HG03108 (cell line): ENCODE results near the gene GMEB2.
"Not testable (repeated sequence)": the region's sequence is repeated elsewhere in the genome, so short reads cannot be mapped to it uniquely, and the experiment has no call there.

ENCODE experiments used
- ATAC-seq: cut with Tn5 transposase; IDR thresholded peaks from one replicate; pipeline ENCODE4 v1.9.1; 2021; ENCODE audit warnings: moderate library complexity; ENCODE audit not compliant: unreplicated experiment

Gene GMEB2

DNA sequence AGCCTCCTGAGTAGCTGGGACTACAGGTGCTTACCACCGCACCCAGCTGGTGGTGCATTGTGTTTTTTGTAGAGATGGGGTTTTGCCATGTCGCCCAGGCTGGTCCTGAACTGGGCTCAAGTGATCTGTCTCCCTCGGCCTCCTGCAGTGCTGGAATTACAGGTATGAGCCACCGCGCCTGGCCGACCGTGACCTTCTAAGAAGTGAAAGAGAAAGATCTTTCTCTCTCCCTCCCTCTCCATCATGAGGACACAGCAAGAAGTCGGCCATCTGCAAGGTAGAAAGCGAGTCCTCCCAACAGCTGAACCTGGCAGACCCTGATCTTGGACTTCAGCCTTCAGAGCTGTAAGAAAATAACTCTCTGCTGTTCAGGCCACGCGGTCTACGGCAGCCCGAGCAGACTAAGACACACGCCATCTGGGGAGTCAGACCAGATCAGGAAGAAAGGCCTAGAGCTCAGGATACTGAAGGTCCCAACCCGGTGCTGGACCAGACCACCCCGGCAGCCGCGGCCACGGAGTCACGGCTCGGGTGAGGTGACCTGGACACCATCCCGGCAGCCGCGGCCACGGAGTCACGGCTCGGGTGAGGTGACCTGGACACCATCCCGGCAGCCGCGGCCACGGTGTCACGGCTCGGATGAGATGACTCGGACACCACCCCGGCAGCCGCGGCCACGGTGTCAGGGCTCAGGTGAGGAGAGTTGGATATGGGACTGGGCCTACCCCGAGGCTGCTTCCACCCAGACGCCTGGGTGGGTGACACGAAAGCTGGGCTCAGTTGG is 9.6 kb downstream of the GMEB2 start:
- ATAC-seq = no peak

DNA sequence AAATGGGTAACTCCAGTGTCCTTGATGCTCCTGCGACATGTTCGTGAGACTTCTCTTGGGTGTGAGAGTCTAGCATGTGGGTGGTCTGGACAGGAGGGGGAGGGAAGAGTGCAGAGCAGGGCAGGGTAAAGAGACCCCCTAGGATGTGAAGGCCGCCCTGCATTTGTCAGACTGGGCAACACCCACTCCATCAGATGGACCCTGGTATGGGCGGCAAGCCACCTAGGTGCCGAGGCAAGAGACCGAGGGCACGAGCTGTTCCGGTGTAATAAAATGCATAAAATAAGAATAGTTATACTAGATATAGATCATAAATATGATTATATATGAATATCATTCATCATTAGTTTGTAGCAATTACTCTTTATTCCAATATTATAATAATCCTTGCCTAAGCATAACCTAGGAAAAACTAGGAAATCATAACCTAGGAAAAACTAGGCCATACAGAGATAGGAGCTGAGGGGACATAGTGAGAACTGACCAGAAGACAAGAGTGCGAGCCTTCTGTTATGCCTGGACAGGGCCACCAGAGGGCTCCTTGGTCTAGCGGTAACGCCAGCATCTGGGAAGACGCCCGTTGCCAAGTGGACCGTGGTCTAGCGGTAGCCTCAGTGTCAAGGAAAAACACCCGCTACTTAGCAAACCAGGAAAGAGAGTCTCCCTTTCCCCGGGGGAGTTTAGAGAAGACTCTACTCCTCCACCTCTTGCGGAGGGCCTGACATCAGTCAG is 12.9 kb downstream of the GMEB2 start:
- not testable (repeated sequence) for ATAC-seq

DNA sequence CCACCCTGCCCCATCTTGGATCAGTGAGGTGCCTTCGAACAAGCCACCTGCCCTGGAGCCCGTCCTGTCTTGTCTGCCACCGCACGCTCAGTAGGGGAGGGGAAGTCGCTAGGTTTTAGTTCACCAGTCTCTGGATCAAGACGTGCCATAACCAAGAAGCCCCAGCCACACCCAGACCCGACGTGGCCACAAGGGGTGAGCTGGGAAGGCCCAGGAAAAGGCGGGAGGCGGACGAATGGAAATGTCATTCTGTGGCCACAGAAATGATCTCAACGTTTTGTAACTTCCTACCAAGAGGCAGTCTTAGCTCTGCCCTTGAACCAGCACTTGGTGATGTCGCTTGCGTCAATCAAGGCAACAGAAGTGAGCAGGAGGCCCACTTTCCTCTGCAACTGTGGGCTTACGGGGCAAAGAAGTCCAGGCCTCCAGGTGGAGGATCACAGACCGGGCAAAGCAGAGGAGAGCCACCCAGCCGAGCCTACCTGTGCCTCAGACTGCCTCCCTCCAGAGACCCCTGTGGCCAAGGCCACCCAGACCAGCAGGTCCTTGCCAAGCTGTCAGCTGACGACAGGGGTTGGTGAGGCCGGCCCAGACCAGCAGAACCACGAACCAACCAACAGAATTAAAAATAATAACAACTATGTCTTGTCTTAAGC is 14.5 kb downstream of the GMEB2 start:
- ATAC-seq = no peak

DNA sequence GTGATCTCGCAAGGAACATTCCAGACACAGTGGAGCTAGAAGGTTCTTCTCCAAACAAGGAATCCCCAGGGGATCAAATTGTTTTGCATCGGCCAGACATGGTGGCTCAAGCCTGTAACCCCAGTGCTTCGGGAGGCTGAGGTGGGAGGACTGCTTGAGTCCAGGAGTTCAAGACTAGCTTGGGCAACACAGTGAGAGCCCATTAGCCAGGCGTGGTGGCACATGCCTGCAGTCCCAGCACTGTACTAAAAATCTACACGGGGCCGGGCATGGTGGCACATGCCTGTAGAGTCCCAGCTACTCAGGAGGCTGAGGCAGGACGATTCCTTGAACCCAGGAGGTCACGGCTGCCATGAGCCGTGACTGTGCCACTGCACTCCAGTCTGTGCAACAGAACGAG is 15.3 kb downstream of the GMEB2 start:
- no peak for ATAC-seq

DNA sequence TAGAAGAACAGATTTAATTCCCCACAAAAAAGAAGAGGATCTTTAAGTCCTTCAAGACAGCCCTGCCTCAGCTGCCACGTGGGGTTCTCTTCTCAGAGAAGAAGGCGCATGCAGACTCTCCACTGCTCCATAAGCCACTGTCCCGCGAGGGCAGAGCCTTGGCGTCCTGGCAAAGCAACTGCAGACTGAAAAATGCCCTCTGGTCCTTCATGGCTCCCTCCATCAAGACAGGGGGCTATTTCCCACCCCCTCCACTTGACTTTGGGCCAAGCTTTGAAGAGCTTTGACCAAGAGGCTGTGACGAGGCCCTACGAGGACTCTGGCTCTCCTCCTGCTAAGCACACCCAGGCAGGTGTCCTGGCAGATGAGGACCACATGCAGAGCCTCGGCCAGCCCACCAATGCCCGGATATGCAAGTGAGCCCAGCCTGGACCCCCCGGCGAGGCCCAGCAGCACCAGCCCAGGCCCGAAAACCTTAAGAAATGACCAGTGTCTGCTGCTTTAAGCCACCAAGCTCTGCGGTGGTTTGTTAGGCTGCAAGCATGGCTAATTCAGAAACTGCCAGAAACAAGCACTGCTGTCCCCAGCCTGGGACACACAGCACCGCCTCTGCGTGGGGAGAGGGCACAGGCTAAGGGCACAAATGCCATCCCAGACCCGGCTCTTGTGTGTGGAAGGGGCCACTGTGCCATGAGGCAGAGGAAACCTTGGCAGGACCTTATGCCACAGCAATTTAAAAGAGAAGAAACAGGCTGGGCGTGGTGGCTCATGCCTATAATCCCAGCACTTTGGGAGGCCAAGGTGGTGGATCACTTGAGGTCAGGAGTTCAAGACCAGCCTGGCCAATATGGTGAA is 16.1 kb downstream of the GMEB2 start:
- no peak for ATAC-seq

DNA sequence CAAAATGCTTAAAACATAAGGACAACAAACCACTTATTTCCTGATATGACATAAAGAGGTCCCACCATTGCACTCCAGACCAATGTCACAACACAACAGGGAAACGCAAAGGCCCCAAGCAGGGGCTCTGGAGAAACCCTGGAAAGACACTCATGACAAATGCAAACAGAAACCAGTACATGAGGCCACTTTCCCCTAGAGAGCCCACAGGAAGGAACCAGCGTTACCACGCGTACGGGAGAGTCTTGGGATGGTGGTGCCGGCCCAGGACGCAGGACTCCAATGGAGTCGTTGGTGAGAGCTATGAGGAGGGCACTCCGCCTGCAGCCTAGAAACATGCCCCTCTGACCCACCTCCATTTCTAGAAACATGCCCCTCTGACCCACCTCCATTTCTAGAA is 20.2 kb downstream of the GMEB2 start:
- no peak for ATAC-seq

DNA sequence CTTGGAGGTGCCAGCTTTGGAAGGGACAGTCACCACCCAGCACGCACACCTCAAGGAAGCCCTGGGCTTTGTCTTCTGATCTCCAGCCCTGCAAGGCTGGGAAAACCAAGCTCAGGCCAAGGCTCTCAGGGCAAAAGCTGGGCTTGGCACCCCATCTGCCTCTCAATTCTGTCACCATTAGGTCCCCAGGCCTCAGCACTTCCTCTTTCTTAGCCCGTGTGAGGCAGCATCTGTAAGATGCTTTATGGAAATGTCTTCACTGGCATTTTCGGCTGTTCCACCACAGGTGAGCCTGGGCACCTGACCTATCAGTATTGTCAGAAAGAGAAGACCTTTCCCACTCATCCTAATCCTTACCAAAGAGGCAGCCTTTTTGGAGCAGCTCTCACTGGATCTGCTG is 24.6 kb downstream of the GMEB2 start:
- ATAC-seq = no peak

DNA sequence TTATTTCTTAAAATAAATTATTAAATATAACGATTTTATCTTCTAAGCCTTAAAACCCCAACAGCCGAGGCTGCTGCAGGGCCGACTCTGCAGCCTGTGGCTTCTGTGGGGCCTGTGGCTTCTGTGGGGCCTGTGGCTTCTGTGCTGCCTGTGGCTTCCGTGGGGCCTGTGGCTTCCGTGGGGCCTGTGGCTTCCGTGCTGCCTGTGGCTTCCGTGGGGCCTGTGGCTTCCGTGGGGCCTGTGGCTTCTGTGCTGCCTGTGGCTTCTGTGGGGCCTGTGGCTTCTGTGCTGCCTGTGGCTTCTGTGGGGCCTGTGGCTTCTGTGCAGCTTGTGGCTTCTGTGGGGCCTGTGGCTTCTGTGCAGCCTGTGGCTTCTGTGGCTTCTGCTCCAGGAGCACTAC is 25.2 kb downstream of the GMEB2 start:
- not testable (repeated sequence) for ATAC-seq

DNA sequence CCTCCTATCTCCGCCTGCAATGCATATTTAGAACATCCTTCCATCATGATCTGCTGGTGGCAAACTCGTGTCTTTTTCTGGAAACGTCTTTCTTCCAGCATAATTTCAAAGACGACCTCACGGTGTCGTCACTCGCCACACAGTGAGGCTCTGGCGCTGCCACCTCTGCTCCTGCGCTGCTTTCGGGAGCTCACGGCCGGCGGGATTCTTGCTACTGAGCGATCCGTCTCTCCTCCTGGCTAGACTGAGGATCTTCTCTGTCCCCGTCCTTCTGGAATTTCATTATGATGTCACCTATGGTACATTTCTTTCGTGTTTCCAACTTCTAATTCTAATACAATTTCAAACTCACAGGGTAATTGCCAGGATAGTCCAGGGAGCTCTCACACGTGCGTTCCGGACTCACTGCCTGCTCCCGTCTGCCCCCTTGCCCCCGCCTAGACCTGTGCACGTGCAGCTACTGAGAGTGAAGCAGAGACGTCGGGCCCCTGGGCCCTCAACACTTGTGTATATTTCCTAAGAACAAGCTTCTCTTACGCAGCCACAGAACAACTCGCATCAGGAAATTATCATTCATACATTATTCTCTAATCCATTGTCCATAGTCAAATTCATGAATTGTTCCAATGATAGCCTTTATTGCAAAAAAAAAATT is 27.4 kb downstream of the GMEB2 start:
- ATAC-seq = no peak

DNA sequence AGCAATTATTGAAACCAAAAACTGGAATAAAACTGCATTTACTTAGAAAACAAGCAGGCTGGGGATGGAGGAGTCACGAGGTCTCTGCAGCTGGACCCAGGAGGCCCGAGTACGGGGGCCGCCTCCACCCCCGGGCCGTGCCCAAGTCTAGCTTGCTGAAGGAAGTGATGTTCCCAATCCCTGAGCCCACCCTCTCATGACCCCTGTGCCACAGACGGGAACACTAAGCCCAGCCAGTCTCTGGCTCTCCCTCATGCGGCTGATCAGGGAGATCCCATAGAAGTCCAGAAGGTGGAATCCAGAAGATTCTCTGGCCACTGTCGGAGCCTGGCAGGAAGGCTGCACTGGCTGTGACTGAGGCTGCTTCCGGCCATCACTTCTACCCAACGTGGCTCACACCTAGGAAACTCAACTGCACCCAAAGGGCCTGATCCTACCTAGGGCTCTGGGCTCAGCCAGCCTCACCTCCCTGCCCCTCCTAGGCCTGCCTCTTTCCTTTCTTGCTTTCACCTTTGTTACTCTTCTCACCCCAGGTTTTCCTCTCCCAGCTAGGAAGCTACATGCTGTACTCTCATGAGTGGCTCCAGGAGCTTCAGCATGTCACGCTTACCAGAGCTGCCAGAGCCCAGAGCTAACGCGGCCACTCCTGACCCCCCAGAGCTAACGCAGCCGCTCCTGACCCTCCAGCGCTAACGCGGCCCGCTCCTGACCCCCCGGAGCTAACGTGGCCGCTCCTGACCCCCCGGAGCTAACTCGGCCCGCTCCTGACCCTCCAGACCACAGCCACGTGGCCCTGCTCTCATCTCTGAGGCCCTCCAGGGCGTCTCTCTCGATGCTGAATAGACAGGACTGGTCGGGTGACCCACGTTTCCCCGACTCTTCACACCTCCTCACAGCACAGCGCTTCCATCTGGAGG is 28.2 kb downstream of the GMEB2 start:
- ATAC-seq = no peak

DNA sequence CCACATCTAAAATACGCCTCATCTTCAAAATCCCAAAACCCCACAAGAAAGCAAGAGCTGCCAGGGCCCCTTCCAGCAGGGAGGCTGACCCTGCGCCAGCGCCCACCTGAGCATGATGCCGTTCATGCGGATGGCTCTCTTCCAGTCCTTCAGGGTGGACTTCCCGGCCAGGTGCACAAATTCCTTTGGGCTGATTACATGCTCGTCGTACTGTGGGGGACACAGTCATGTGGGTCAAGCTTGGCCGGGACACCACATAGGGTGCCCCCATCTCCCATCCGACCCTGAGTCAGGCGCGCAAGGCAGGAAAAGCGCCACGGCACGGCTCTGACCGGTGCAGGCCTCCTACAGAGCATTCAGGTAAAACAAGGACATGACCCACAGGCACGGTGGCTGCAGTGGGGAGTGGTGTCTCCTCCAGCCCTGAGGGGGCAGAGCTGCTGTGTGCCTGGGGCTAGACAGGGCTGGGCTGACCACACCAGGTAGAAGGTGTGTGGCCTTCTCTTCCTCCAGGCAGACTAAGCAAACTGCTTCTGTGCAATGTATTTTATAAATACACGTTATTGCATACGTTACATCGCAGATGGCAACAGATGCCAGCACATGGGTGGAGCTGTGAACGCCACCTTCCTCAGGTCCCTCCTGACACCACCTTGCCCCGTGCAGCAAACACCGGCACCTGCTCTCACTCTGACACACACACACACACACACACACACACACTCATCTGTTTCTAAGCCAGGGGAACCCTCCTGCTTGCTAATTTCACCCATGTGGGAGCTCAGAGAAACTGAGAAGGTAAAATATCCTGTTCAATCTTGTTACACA is 29.0 kb downstream of the GMEB2 start:
- ATAC-seq = no peak

DNA sequence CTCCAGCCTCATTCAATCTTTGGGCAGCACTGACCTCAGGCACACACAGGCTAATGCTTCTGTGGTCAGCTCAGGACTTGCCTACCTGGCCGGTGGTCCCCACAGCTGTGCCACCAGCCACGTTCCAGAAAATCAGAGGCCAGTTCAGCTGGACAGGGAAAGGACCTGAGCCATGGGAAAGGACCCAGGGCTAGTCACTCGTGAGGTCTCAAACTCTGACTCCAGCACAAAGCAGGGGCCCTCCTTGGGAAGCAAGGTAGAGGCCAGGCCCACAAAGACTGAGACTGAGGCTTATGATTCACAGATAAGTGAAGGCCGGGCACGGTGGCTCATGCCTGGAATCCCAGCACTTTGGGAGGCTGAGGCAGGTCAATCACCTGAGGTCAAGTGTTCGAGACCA is 30.5 kb downstream of the GMEB2 start:
- ATAC-seq = no peak

DNA sequence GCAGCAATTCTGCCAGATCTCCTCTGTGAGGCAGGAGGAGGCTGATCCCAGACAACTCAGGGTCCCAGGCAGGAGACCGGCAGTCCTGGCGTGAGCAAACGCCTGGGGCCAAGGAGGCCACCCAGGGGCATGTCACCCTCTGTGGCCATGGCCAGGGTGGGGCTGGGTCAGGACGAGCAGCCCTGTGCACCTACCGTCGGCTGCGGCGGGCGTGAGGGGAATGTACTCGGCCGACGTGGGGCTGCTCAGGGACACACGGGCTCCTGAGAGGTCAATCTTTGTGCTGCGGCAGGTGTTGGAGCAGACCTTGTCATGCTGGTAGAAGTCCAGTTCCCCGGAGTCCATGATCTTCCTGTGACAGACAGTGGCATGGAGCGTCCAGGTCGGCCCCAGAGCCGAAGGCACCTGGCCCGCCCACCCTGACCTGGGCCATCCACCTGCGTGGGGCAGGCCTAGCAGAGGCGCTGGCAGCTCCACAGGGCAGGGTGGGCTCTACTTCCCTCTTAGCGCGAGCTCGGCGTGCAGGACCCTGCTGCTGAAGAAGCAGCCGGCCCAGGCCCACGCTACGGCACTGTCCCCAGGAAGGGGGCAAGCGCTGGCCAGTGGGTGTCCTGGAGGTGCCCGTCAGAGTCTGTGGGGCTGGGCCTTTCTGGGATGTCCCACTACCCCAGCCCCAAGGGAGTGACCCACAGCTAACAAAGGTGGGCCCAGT is 31.3 kb downstream of the GMEB2 start:
- ATAC-seq = no peak

DNA sequence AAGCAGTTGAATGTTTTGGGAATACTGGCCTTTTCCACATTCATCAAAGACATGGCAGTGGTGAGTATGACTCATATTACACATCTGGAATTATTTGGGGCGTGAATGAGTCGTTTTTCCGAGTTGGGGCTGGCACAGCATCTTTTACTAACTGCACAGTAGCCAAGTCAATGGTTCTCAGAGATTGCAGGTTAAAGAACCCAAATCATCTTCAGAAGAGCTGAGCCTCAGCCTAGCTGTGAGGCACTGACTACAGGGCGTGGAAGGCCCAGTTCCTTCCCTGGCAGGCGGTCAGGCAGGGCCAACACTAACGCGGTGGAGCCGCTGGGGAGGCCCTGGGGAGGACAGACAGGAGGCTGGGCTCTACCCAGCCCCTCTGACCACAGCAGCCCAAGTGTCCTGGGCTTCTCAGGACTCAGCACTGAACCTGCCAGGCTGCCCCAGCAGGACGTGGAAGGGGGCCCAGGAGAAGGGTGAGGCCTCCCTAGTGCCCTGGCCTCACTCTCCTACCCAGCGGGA is 32.8 kb downstream of the GMEB2 start:
- ATAC-seq = no peak

DNA sequence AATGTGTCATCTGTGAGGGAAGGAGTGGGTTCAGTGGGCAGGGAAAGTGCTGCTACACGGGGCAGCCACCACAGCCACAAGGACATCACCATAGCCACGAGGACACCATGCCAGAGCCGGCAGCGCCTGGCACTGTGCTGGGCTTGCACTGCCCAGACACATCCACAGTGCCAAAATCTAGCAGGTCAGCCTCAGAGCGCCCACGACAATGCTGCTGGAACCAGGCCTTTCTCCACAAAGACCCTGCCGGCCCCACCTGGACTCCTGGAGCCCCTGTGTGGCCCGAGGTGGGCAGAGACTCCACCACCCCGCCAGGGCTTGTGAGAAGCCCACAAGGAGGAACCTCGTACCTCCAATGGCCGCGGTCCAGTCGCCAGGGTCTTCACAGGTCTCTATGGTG is 34.2 kb downstream of the GMEB2 start:
- no peak for ATAC-seq

DNA sequence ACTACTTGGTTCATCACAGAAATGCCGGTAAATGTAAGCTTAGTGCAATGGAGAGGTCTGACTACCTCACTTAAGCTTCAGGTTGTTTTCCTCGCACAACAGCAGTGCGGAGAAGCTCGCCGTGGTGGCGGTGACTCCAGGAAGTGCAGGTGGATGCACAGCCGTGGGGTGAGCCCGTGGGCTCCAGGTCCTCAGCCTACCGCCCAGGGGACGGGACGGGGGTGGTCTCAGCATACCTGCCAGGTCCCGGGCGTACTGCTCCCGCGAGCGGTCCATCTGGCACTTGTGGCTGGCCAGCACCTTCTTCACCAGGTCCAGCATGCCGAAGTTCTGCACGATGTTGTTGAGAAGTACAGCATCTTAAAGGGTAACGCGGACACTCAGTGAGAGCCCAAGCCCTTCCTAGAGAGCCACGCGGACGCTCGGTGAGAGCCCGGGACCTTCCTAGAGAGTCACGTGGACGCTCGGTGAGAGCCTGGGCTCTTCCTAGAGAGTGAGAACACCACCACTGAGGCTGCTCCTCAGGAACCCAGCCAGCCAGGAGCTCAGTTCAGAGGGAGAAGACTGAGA is 35.0 kb downstream of the GMEB2 start:
- no peak for ATAC-seq

DNA sequence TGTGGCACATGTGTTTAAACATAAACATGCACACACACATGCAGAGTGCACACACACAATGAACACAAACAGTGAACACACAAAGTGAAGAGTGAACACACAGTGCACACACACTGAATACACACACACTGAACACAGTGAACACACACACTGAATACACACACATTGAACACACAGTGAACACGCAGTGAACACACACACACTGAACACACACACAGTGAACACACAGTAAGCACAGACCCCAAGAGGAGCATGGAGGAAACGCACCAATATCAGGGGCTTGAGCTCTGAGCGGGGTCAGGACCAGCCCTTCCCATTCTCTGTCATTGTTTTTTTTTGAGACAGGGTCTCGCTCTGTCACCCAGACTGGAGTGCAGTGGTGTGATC is 35.8 kb downstream of the GMEB2 start:
- no peak for ATAC-seq
